ENCODE data around the gene VTI1A. TPM values are rescaled to one million over a fixed set of nuclear protein-coding genes. Genes with fewer than 3 reads are reported as not detected.

The VTI1A gene
- total and polyA plus RNA-seq, 2 experiments from 2014 or later = 20.4 to 39.8 TPM

GRCh38 chr10:112801004-112801403 is 354.0 kb downstream of the VTI1A start:
- peaks cover 10% of the 10 kb centered on the region for H3K4me1 ChIP-seq (ENCODE audit: insufficient read depth)
- 90% methylated on average over 3 of the region's 3 CpGs for WGBS (ENCODE audit: low lambda C conversion rate, missing lambda C conversion rate)
- no peak overlapping the region for H3K27ac ChIP-seq
- TF ChIP-seq, protein P1, sequence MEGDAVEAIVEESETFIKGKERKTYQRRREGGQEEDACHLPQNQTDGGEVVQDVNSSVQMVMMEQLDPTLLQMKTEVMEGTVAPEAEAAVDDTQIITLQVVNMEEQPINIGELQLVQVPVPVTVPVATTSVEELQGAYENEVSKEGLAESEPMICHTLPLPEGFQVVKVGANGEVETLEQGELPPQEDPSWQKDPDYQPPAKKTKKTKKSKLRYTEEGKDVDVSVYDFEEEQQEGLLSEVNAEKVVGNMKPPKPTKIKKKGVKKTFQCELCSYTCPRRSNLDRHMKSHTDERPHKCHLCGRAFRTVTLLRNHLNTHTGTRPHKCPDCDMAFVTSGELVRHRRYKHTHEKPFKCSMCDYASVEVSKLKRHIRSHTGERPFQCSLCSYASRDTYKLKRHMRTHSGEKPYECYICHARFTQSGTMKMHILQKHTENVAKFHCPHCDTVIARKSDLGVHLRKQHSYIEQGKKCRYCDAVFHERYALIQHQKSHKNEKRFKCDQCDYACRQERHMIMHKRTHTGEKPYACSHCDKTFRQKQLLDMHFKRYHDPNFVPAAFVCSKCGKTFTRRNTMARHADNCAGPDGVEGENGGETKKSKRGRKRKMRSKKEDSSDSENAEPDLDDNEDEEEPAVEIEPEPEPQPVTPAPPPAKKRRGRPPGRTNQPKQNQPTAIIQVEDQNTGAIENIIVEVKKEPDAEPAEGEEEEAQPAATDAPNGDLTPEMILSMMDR (IDR thresholded peaks at IDR 0.05; ENCODE audit: poor library complexity) = no peak
- TF ChIP-seq EZH2 (IDR thresholded peaks at IDR 0.05; ENCODE audit: borderline replicate concordance) = no peak
- no peak for TF ChIP-seq EZH2phosphoT487 (IDR thresholded peaks at IDR 0.05; ENCODE audit: low read depth, severe bottlenecking, unreplicated experiment)
- H3K79me2 ChIP-seq = no peaks in the 10 kb centered on the region
- H3K4me2 ChIP-seq = no peak overlapping the region
- H3K4me3 ChIP-seq = no peak overlapping the region
- DNase-seq (ENCODE audit: low spot score) = no peak
- no peak overlapping the region for H2AFZ ChIP-seq
- no peaks in the 10 kb centered on the region for H3K9me2 ChIP-seq (replicated peaks; ENCODE audit: insufficient read depth)
- H4K20me1 ChIP-seq (ENCODE audit: insufficient read depth, poor library complexity, severe bottlenecking) = no peaks in the 10 kb centered on the region
- H3K9me3 ChIP-seq (ENCODE audit: low read depth) = no peaks in the 10 kb centered on the region
- H3K27me3 ChIP-seq = no peaks in the 10 kb centered on the region
- H3K36me3 ChIP-seq (replicated peaks; ENCODE audit: insufficient read depth, low read depth) = no peaks in the 10 kb centered on the region

DNA sequence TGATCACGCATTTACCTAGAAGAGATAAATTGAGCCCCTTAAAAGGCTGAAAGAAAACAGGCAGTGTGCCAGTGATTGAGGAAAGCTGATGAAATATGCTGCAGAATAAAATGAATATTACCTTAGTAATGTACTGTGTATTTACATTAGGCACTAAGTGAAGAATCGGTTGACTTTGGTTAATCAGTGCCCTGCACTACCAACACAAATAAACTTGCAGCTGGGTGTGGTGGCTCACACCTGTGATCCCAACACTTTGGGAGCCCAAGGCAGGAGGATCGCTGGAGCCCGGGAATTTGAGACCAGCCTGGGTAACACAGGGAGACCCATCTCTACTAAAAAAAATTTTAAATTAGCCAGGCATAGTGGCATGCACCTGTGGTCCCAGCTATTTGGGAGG is 354.7 kb downstream of the VTI1A start:
- H2AFZ ChIP-seq = no peak overlapping the region
- TF ChIP-seq, protein P1 (IDR thresholded peaks at IDR 0.05; ENCODE audit: poor library complexity) = no peak
- TF ChIP-seq EZH2 (IDR thresholded peaks at IDR 0.05; ENCODE audit: borderline replicate concordance) = no peak
- TF ChIP-seq EZH2phosphoT487 (IDR thresholded peaks at IDR 0.05; ENCODE audit: low read depth, severe bottlenecking, unreplicated experiment) = no peak
- H3K4me3 ChIP-seq = no peak overlapping the region
- H3K27me3 ChIP-seq = no peaks in the 10 kb centered on the region
- no peak overlapping the region for H3K4me2 ChIP-seq
- H3K9me3 ChIP-seq (ENCODE audit: low read depth) = no peaks in the 10 kb centered on the region
- no peak for DNase-seq (ENCODE audit: low spot score)
- no peaks in the 10 kb centered on the region for H4K20me1 ChIP-seq (ENCODE audit: insufficient read depth, poor library complexity, severe bottlenecking)
- H3K79me2 ChIP-seq = no peaks in the 10 kb centered on the region
- no peaks in the 10 kb centered on the region for H3K9me2 ChIP-seq (replicated peaks; ENCODE audit: insufficient read depth)
- H3K27ac ChIP-seq = no peak overlapping the region
- 83% methylated on average over 4 of the region's 4 CpGs for WGBS (ENCODE audit: low lambda C conversion rate, missing lambda C conversion rate)
- no peaks in the 10 kb centered on the region for H3K36me3 ChIP-seq (replicated peaks; ENCODE audit: insufficient read depth, low read depth)
- peaks cover 10% of the 10 kb centered on the region for H3K4me1 ChIP-seq (ENCODE audit: insufficient read depth)

- H3K4me1 ChIP-seq (ENCODE audit: insufficient read depth) = peaks cover 10% of the 10 kb centered on the region
- no peaks in the 10 kb centered on the region for H3K9me2 ChIP-seq (replicated peaks; ENCODE audit: insufficient read depth)
- H2AFZ ChIP-seq = no peak overlapping the region
- no peak overlapping the region for H3K27ac ChIP-seq
- H3K4me2 ChIP-seq = no peak overlapping the region
- no peaks in the 10 kb centered on the region for H4K20me1 ChIP-seq (ENCODE audit: insufficient read depth, poor library complexity, severe bottlenecking)
- no peak for TF ChIP-seq EZH2 (IDR thresholded peaks at IDR 0.05; ENCODE audit: borderline replicate concordance)
- TF ChIP-seq, protein P1 (IDR thresholded peaks at IDR 0.05; ENCODE audit: poor library complexity) = no peak
- no peak for TF ChIP-seq EZH2phosphoT487 (IDR thresholded peaks at IDR 0.05; ENCODE audit: low read depth, severe bottlenecking, unreplicated experiment)
- no peaks in the 10 kb centered on the region for H3K27me3 ChIP-seq
- WGBS (ENCODE audit: low lambda C conversion rate, missing lambda C conversion rate) = 93% methylated on average over 5 of the region's 5 CpGs
- H3K4me3 ChIP-seq = no peak overlapping the region
- no peak for DNase-seq (ENCODE audit: low spot score)
- no peaks in the 10 kb centered on the region for H3K9me3 ChIP-seq (ENCODE audit: low read depth)
- H3K79me2 ChIP-seq = no peaks in the 10 kb centered on the region
- H3K36me3 ChIP-seq (replicated peaks; ENCODE audit: insufficient read depth, low read depth) = no peaks in the 10 kb centered on the region
Observed at GRCh38 chr10:112802411-112803022, 355.5 kb downstream of the VTI1A start.
